Inflammatory macrophage treated with lipopolysaccharide for 1 hour (primary cell): ENCODE results near the gene TMEM115.

ENCODE experiments used
- DNase-seq, 2 donors: peaks; one replicate each; pipeline ENCODE4 v3.0.0-alpha.2; 2020 to 2022

Gene TMEM115

DNA sequence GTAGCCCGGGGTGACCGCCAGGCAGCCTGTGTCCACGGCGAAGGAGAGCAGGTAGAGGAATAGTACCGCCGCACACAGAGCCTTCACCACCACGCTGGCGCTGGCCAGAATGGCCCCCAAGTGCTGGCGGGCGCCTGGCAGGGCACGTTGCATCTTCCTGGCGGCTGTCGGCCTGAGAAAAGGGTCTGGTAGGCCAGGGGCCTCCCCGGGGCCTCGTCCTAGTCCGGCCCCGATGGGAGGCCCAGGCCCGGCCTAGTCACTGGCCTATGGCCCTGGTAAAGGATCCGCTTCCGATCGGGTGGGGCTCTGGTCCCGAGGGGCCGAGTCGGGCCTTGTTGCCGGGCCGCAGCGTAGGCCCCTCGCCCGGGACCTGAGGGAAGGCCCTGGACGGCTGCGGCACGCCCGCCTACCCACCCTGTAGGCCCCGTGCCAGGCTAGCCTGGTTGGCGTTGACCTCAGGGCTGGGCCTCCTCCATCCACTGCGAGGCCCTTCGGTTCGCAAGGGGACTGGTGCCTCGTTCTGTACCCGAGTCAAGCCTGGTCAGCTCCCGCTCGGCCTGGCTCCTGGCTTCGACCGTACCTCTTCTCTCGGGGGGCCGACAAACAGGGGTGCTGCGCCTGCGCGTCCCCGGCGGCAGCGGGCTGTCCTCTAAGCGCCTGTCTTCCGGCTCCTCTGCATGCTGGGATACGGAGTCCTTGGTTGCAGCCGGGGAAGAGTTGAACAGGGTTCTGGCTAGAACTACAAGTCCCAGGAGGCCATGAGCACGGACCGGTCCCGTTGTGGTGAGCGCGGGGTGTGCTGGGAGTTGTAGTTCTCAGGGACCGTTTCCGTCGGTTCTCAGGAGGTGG lies at the start of gene TMEM115:
TMEM115 (minus strand) TSS at position 611 of the 849 bp plus-strand sequence; CDS start at position 153, 458 bp downstream.
- peak; percentile 96 to 98 for DNase-seq

DNA sequence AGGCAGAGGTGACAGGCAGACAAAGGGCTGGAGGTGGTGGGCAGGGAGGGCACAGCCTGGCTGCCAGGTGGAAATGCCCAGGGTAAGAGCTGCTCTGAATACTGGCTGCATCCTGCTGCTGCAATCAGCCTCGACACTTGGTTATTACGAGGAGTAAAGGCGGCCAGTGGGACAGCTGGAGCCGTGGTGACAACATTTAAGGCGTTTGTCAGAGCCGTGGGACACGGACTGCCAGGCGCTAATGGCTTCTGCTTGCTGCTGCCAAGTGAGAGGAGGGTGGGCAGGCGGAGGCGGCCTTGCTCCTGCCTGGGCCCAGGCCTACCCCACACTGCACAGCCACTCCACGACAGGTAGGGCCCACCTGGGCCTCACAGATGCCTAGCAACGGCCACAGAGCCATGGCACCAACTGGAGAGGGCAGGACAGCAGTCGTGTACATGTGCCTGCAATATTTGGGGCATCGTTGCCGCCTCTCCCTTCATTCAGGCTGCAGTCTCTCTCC lies 49.2 kb upstream of the TMEM115 start:
- no peak for DNase-seq

DNA sequence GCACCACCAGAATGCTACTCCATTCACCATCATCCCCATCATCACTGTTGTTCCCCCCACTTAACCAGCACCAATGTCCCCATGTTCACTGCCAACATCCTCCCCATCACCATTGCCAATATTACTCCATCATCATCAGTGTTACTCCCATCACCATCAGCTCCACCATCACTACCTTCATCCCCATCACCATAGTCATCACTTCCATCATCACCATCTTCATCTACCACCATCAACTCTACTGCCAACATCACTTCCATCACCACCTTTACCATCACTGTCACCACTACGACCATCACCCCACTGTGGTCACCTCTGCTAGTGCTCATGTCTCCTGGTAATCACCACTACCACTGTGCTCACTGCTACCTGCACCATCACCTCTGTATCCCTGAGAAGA lies 47.2 kb upstream of the TMEM115 start:
- no peak for DNase-seq

DNA sequence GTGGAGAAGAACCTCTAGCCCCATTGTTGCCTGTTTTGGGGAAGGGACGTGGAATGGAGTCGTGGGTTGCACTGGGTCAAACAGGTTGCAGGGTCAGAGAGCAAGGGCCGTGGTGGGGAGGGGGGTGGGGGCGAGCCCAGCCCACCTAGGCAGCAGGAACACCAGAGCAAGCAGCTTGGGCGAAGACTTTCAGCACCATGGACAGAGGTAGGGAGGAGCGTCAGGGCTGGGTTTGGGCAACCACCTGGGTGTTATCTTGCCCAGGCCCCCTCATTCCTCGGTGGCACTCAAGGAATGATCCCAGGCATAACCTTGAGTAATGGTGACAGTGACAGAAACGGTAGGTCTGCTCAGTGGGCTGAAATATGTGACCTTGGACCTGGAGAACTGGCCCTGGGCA lies 45.9 kb upstream of the TMEM115 start:
- DNase-seq, result peak in 1 of 2 donors; percentile 10

- DNase-seq, result no peak
These were observed 42.8 kb upstream of the TMEM115 start for GRCh38 chr3:50401978-50402595.

GRCh38 chr3:50396502-50396901 lies 37.2 kb upstream of the TMEM115 start:
- DNase-seq, result no peak

DNA sequence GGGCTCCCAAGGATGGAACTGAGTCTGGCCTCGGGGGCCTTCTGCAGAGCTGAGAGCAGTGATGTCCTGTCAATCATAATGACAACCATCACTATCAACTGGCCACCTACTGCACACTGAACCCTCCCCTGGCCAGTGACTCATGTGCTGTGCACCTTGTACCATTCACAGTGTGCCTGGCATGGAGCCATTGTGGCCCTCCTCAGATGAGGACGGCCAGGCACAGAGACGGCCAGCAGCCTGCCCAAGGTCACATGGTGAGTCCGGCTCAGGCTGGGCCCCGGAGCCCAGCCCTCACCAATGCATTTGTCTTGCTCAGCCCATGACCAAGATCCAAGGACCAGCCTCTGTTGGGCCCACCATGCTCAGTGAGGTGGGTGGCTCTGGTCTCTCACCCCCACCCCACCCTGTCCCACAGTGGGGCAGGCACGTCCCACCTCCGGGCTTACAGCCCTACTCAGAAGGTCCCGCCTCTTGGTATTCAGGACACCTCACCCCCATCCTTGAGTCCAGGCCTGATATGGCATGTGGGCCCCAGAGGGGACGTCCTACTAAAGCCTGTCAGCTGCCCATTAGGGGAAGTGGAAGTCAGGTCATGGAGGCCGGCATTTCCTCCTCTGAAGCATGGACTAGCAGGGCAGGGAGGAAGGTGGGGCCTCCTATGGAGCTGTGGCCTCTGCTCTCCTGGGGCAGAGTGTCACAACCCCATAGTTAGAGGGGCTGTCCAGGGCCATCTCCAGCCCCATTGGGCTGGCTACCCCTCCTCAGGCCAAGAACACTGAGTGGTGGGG lies 35.9 kb upstream of the TMEM115 start:
- DNase-seq, result peak; percentile 71 to 72

DNA sequence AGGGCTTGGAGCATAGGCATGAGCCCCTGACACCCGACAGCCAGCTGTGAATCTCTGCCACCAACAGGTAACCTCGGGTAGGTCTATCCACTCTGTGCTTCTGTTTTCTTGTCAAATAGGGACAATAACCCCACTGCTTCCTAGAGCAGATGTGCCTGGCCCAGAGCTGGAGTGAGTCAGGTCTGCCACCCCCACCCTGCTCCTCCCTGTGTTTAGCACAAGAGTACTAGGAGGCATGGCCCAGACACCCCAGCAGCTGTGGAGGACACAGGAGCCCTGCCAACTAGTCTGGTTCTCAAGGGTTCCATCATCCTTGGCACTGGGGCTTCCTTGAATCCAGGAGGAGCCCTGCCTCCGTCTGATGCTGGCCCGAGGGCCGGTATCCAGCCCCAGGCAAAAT lies 33.7 kb upstream of the TMEM115 start:
- no peak for DNase-seq

DNA sequence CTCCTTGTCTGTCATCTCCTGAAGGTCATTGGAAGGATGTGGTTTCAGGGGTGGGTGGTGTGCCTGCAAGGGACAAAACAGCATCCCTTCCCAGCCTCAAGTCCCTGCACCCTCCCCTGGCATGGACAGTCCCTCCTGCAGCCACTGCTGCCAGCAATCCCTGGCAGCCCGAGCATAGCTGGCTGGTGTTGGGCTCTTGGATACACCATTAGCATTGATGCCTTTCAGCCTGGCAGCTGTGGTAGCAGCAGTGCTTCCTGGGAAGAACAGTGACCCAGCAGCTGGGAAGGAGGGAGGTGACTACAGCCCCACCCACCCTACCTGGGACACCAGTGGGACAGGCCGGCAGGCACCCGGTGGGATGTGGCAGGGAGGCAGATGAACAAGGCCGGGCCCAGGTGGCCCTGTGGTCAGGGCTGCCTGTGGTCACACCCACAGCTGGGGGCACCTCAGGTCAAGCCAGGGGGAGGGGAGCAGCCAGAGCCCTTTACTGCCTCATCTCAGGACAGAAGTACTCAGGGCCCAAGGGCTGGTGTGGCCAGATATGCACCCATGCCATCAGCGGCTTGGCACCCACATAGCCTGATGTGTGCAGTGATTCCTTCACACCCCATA lies 32.9 kb upstream of the TMEM115 start:
- DNase-seq, result no peak

DNA sequence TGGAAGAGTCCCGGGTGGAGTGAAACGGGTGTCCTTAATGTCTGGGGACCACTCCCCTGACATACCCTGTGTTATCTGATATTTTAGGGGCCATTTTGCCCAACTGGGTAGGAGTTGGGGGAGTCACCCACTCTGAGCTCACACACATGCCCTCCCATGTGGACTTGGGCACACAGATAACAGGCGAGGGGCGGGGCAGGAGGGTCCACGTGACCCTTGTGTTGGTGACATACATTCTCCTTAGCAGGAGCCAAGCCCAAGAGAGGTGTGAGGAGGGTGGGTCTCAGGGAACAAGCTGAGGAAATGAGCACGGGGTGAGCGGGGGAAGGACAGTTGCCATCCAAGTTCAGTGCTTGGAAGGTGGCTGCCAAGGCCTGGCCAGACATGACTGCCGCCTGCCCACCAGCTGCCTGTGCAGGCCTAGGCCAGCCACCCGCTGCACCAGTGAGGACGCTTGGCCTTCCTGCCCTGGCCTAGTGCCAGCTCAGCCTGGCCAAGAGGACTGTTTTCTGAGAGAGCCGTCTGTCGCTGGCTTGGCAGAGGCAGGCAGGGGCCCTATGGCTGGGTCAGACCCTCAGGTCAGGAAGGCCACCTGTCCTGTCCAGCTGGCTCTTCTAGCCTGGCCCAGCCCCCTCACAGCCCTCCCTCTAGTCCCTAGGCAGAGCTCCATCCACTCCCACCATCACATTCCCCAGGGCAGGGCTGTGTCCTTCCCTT lies 31.3 kb upstream of the TMEM115 start:
- DNase-seq, result no peak

DNA sequence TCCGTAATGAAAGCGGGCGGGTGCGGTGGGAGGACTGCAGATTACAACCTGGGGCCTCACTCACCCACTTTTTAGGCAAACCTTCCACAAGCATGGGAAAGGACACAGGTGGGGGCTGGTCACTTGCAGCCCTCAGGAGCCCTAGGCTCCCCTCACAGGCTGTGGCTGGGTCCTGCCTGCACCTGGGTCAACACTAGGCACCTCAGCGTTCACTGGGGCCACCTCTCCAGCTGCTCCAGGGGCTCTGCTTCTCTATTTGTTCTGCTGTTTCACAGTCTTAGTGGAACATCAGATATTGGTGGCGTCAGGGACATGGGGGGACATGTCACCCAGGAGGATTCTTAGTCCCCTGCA lies 30.1 kb upstream of the TMEM115 start:
- DNase-seq, result no peak

GRCh38 chr3:50388720-50389413 lies 29.5 kb upstream of the TMEM115 start:
- no peak for DNase-seq

DNA sequence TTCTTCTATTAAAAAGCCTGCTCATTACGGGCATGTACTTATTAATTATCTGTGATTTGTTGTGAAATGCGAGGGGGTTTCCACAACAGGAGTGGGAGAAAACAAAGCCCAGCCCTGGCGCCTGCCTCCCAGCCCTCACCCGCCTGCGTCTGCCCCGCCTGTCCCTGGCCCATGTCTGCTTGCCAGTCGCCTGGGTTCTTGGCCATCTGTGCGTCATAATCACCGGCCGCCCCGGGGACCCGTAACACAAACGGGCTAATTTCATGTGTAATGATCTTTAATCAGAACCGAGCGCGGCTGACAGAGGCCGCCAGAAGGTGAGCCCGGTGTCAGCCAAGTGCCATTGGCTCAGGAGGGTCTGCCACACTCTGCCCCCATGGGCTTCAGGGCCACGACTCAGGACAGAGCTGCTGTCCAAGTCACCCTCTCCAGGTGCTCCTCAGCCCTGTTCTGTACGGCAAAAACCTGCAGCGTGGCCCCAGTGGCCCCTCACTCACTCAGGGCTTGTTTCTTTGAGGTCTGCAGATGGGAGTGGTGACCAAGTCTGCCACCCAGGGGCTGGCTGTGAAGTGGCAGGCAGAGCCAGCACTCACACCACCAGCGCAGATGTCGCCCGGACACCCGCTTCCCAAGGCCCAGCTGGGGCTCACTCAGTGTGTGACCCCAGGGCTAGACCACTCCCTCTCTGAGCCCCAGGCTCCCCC lies 28.8 kb upstream of the TMEM115 start:
- no peak for DNase-seq

DNA sequence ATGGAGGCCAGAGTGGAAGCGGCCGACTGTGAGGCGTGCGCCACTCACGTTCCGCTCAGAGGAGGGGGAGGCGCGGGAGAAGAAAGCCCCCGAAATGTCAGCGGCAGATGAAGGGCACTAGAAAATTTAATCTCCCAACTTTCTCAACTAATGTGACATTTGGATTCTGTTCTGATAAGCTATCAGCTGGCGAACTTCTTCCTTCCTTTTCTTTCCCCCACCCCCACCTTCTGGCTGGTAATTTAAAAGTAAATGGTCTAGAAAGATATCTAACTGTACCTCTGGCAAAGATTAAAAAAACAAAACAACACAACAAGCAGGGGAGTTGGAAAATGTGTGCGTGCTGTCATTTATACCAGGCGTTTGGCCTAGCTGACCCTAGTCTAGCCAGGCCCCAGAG lies 26.4 kb upstream of the TMEM115 start:
- DNase-seq, result no peak

- no peak for DNase-seq
These were observed 24.4 kb upstream of the TMEM115 start for GRCh38 chr3:50383750-50384149.

GRCh38 chr3:50382722-50383121 lies 23.4 kb upstream of the TMEM115 start:
- no peak for DNase-seq

- DNase-seq, result no peak
These were observed 22.1 kb upstream of the TMEM115 start for GRCh38 chr3:50381383-50381782.

DNA sequence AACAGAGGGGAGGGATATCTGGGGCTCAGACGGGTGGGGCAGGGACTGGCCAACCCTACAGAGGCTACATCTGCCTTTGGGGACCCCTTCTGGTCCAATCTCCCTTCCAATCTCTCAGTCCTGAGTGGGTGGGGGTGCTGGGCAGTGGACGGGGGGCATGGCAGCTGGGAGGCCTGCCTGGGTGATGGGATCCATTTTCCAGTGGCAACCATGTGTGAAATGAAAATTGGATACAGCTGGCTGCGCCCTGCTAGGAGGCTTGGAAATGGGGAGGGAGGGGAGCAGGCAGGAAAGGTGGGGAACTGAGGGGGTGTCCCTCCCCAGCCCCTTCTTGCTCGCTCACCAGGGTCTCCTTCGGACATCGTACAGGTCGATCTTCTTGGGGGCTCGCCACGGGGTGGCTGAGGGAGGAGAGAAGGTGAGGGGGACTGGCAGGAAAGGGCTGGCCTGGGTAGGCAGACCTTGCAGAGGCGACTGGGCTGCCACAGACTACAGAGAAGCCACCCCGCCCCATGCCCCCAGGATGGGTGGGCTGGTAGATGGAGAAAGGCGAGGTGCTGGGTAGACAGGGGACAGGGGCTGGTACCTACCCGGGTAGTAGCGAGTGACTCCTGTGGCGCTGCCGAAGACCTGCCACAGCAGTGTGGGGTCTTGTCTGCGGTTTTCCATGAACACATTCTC lies 21.2 kb upstream of the TMEM115 start:
- no peak for DNase-seq

- DNase-seq, result no peak
These were observed 19.4 kb upstream of the TMEM115 start for GRCh38 chr3:50378757-50379156.

DNA sequence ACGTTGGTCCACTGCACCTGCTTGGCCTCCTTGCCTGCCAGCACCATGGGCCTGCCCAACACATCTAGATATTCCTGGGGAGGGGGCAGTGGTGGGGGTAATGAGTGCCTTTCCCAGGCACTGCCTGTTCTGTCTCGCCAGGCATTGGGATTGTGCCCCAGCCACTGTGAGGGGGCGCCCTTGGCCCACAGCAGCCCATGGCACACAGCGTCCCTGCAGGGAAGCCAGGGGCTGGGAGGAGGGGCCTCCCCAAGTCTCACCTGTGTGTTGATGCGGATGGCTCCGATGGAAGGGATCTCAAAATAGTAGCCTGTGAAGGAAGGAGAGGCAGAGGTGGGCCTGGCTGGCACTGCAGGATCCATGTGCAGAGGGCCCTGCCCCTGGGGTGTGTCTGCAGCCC lies 18.7 kb upstream of the TMEM115 start:
- no peak for DNase-seq
